GM06990 (cell line): ENCODE data around the gene MTSS2.

Source experiments
- DNase-seq: peaks from one replicate; pipeline ENCODE4 v3.0.0-alpha.2; 2011; ENCODE audit not compliant: insufficient read length; ENCODE audit errors: extremely low read depth
- H3K27me3 ChIP-seq: replicated peaks from 2 replicates; pipeline ENCODE4 v1.6.0; 2011; ENCODE audit warnings: low read length; ENCODE audit not compliant: control insufficient read depth, insufficient read depth
- H3K36me3 ChIP-seq: 2 replicates; pipeline ENCODE4 v1.5.1; 2011; ENCODE audit warnings: low read length; ENCODE audit not compliant: control insufficient read depth, insufficient read depth
- H3K4me3 ChIP-seq: replicated peaks from 2 replicates; pipeline ENCODE4 v1.5.1; 2011; ENCODE audit warnings: low read depth, mild to moderate bottlenecking, control low read depth, low read length
- CTCF ChIP-seq: IDR thresholded peaks from 2 replicates; pipeline ENCODE4 v1.5.1; 2011; ENCODE audit warnings: low read length, control low read depth, mild to moderate bottlenecking, inconsistent platforms; ENCODE audit not compliant: insufficient read depth, poor library complexity, severe bottlenecking

Gene MTSS2

GRCh38 chr16:70704586-70704985 lies 18.7 kb upstream of the MTSS2 start:
- Histone ChIP-seq H3K27me3 (no peaks in the 10 kb centered on the region), H3K4me3 (no peak overlapping the region), H3K36me3 (peaks cover 4% of the 10 kb centered on the region)
- DNase-seq = no peak
- TF ChIP-seq CTCF = no peak

GRCh38 chr16:70703835-70704381 lies 18.1 kb upstream of the MTSS2 start:
- Histone ChIP-seq H3K27me3 (no peaks in the 10 kb centered on the region), H3K4me3 (no peak overlapping the region), H3K36me3 (peaks cover 6% of the 10 kb centered on the region)
- no peak for TF ChIP-seq CTCF
- no peak for DNase-seq

- no peak for TF ChIP-seq CTCF
- no peak for DNase-seq
- no peaks in the 10 kb centered on the region for H3K27me3 ChIP-seq
- H3K36me3 ChIP-seq = peaks cover 8% of the 10 kb centered on the region
- no peak overlapping the region for H3K4me3 ChIP-seq
These were observed 17.4 kb upstream of the MTSS2 start for GRCh38 chr16:70703041-70703834.

GRCh38 chr16:70702624-70703023 lies 16.8 kb upstream of the MTSS2 start:
- Histone ChIP-seq H3K36me3 (peaks cover 11% of the 10 kb centered on the region), H3K27me3 (no peaks in the 10 kb centered on the region), H3K4me3 (no peak overlapping the region)
- no peak for DNase-seq
- TF ChIP-seq CTCF = no peak

GRCh38 chr16:70701998-70702397 lies 16.1 kb upstream of the MTSS2 start:
- H3K36me3 ChIP-seq = peaks cover 10% of the 10 kb centered on the region
- H3K4me3 ChIP-seq = no peak overlapping the region
- H3K27me3 ChIP-seq = no peaks in the 10 kb centered on the region
- TF ChIP-seq CTCF = no peak
- no peak for DNase-seq
